Measurements from ENCODE around the gene TCERG1L.

DNA sequence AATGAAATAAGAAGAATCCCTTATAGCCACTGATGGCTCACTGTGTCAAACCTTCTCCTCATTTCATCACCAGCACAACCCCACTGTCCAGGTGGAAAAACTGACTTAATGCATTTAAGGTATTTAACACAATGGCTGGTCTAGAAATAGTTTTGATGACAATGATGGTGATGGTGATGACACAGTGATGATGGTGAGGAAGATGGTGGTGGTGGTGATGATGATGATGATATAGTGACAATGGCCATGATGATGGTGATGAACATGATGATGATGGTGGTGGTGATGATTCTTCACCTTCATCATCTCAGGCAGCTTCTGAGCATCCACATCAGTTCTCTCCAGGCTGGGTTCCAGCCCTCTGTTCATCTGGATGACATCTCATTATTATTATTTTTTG lies 186.6 kb downstream of the TCERG1L start:
- TF ChIP-seq, protein P1, sequence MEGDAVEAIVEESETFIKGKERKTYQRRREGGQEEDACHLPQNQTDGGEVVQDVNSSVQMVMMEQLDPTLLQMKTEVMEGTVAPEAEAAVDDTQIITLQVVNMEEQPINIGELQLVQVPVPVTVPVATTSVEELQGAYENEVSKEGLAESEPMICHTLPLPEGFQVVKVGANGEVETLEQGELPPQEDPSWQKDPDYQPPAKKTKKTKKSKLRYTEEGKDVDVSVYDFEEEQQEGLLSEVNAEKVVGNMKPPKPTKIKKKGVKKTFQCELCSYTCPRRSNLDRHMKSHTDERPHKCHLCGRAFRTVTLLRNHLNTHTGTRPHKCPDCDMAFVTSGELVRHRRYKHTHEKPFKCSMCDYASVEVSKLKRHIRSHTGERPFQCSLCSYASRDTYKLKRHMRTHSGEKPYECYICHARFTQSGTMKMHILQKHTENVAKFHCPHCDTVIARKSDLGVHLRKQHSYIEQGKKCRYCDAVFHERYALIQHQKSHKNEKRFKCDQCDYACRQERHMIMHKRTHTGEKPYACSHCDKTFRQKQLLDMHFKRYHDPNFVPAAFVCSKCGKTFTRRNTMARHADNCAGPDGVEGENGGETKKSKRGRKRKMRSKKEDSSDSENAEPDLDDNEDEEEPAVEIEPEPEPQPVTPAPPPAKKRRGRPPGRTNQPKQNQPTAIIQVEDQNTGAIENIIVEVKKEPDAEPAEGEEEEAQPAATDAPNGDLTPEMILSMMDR (IDR thresholded peaks at IDR 0.05; ENCODE audit: insufficient read depth, low read depth, low read length), result no peak
- no peak for TF ChIP-seq EZH2 (IDR thresholded peaks at IDR 0.05; ENCODE audit: insufficient read depth, low read length)
